ENCODE measurements around the gene TNFAIP8. TPM values are rescaled to one million over a fixed set of nuclear protein-coding genes. Genes with fewer than 3 reads are reported as not detected.

Gene TNFAIP8
- total and polyA plus RNA-seq, 9 of the 15 experiments (the other 6 are each of a cell fraction or from before 2014, with no cell fraction given): 29.9 to 52.2 (median 44.8) TPM

DNA sequence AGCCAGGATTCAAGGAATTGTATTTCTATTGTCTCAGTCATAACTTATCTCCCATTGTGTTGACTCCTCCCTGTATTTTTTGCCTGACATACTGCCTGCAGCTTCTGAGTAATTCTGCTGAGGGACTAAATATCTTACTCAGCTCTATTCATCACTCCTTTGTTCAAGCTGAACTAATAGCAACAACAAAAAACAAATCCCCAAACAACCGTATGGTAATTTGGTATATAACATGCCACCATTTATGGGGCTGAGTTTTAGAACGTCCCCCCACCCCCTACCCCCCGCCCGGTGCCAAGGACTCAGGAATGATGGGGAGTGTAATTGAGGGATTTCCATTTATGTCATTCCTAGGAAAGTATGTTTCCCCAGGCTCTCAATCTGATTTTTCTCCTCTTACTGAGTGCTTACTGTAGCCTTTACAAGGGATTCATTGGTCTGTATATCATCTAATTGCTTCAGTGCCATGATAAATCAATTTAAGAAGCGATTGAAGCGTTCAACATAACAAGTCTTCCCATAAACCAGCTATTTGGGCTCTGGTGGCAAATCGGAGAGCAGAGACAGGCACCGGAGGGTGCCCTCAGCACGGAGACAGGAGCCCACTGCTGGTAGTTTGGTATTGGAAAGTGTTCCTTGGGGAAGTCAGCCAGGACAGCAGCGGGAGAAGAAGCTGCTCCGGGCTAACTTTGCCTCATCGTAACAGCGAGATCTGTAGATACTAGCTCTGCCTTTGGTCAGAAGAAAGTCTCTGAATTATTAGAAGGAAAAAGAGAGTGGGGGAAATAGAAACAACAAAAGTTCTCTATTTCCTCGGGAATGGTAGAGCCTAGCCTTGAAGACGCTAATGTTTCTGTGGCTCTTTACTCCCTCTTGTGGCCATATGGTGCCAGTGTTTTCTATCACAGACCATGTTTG, 55.8 kb downstream of the TNFAIP8 start (continued):
- TF ChIP-seq SMC3 (conservative IDR thresholded peaks at IDR 0.05; ENCODE audit: insufficient read depth, low read depth, low read length) (peak; percentile 66), NR2F6 (CRISPR knock-in tag; IDR thresholded peaks at IDR 0.05) (no peak), BHLHE40 (IDR thresholded peaks at IDR 0.05; ENCODE audit: low read length) (0 out of 2 replicates have a peak, but pooled peaks have one; percentile 19), COPS2 (conservative IDR thresholded peaks at IDR 0.05) (no peak), FOXA3 (CRISPR knock-in tag; conservative IDR thresholded peaks at IDR 0.05 in 1 of 2, IDR thresholded peaks at IDR 0.05 in 1 of 2) (no peak), TBL1XR1 (IDR thresholded peaks at IDR 0.05; ENCODE audit: low read length in 2 of 2) (0 out of 4 replicates have a peak, but pooled peaks of 1 of the 2 experiments have one; percentile 19), MGA (IDR thresholded peaks at IDR 0.05) (no peak), RFX1 (IDR thresholded peaks at IDR 0.05) (no peak)
- TF ChIP-seq, protein P1, sequence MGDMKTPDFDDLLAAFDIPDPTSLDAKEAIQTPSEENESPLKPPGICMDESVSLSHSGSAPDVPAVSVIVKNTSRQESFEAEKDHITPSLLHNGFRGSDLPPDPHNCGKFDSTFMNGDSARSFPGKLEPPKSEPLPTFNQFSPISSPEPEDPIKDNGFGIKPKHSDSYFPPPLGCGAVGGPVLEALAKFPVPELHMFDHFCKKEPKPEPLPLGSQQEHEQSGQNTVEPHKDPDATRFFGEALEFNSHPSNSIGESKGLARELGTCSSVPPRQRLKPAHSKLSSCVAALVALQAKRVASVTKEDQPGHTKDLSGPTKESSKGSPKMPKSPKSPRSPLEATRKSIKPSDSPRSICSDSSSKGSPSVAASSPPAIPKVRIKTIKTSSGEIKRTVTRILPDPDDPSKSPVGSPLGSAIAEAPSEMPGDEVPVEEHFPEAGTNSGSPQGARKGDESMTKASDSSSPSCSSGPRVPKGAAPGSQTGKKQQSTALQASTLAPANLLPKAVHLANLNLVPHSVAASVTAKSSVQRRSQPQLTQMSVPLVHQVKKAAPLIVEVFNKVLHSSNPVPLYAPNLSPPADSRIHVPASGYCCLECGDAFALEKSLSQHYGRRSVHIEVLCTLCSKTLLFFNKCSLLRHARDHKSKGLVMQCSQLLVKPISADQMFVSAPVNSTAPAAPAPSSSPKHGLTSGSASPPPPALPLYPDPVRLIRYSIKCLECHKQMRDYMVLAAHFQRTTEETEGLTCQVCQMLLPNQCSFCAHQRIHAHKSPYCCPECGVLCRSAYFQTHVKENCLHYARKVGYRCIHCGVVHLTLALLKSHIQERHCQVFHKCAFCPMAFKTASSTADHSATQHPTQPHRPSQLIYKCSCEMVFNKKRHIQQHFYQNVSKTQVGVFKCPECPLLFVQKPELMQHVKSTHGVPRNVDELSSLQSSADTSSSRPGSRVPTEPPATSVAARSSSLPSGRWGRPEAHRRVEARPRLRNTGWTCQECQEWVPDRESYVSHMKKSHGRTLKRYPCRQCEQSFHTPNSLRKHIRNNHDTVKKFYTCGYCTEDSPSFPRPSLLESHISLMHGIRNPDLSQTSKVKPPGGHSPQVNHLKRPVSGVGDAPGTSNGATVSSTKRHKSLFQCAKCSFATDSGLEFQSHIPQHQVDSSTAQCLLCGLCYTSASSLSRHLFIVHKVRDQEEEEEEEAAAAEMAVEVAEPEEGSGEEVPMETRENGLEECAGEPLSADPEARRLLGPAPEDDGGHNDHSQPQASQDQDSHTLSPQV (IDR thresholded peaks at IDR 0.05): 0 out of 2 replicates have a peak, but pooled peaks have one; percentile 48
- TF ChIP-seq, protein P2, sequence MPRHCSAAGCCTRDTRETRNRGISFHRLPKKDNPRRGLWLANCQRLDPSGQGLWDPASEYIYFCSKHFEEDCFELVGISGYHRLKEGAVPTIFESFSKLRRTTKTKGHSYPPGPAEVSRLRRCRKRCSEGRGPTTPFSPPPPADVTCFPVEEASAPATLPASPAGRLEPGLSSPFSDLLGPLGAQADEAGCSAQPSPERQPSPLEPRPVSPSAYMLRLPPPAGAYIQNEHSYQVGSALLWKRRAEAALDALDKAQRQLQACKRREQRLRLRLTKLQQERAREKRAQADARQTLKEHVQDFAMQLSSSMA (CRISPR knock-in tag; IDR thresholded peaks at IDR 0.05): no peak
